GM18526 (cell line): ENCODE data around the gene JMJD4.

Experiments used
- POLR2A ChIP-seq: IDR thresholded peaks from 3 replicates; pipeline ENCODE4 v1.6.1; 2011; ENCODE audit not compliant: insufficient read length; ENCODE audit errors: extremely low read depth

Gene JMJD4

DNA sequence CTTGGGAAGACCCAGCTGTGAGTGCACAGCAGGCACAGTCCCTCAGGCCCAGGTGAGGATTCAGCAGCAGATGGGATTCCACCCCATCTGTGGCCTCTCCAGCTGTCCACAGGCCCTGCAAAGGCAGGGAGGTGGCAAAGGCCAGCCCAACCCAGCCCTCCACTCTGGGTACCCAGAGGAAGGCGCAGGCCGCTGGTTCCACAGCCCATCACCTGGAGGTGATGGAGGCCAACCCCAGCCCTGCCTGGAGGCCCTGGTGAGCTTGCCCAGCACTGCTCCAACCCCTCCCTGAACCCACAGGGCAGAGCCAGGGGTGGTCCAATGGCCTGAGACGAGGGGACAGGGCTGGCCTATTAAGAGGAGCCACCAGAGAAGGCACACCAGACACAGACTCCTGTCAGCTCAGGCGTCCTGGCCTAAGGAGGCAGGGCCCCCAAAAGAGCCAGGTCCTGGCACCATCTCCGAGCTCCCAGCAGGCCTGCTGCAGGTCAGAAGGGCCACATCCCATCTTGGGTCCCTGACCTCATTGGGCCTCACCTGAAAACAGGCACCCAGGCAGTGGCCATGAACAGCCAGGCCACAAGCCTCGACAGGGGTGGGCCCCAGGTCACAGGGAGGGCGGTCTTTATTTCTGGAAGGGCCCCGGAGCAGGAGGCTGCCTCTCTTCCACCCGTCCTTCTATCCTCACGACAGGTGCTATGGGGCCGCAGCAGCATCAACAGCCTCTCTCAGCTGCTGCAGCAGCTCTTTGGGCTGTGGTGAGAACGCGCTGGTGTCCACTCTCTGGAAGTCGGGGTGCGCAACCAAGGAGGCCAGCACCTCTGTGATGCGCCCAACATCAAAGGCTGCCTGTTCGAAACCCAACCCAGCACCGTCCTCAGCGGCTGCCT lies 3.2 kb downstream of the JMJD4 start:
- no peak for TF ChIP-seq POLR2A

DNA sequence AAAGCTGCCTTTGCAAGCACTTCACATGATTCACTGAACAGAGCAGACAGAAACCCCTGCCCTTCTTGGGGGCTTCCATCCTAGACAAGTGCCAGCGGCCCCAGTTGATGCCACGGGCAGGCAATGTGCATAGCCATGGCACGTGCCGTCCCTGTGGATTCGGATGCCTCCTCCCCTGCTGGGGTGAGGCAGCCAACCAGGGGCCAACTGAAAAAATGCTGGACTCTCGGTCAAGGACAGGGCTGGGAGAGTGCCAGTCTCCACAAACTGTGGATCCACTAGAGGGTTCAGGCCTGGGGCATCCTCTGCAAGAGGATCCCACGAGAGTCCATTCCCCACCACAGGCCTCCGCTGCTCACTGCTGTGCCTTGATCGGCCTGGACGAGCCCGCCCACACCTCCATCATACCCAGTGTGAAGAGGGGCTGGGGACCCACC lies 3.8 kb downstream of the JMJD4 start:
- no peak for TF ChIP-seq POLR2A

DNA sequence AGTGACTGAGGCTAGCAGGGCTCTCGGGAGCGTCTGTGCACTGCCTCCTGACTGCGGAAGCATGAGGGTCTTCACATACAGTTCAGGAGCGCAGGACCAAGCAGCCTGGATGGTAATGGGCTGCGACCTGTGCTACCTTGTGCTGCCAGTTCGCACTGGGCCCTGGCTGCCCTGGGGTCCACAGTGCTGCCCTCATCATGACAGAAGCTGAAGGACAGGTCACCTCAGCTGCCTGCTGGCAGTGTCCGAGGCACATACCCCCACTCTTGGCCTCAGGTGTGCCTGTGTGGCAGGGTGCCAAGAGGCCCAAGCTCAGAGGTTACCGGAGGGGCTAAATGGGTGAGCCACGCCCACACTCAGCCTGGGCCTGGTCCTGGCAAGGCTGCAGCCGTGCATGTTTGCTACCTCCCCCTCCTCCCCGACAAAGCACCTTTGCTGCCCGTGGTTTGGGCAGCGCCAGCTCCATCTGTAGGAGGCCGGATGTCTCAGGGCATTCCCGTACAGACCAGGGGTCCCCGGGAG lies 4.4 kb downstream of the JMJD4 start:
- no peak for TF ChIP-seq POLR2A

DNA sequence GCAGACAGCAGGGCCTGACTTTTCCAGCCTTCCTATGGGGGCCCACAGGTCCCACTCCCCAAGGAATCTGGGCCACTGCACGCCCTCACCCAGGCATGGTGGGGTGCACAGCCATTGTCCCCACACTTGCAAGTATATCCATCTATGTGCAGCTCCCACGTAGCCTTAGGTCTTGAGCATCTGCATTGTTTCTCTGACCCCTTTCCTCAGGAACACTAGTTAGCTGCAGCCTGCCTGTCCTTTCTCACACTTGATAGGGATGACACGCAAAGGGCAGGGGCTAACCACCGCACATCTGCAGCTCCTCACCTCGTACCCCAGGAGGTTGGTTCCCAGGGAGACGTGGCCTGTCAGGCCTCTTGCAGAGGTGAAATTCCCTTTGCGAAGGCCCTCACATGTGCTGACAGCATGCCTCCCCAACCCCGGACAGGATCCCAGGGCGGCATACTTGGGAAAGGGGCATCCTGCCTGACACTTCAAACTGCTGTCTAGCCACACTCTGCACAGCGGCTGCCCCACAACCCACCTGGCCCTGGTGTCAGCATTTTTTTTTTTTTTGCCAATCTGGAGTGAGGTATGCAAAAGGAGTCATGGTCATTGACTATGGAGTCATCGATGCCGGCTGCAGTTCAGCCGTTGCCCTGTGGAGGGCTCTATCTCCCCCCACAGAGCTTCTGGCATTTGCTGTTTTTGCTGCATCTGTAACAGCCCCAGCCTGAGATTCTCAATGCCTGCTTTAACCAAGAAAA lies 5.0 kb downstream of the JMJD4 start:
- TF ChIP-seq POLR2A, result no peak

DNA sequence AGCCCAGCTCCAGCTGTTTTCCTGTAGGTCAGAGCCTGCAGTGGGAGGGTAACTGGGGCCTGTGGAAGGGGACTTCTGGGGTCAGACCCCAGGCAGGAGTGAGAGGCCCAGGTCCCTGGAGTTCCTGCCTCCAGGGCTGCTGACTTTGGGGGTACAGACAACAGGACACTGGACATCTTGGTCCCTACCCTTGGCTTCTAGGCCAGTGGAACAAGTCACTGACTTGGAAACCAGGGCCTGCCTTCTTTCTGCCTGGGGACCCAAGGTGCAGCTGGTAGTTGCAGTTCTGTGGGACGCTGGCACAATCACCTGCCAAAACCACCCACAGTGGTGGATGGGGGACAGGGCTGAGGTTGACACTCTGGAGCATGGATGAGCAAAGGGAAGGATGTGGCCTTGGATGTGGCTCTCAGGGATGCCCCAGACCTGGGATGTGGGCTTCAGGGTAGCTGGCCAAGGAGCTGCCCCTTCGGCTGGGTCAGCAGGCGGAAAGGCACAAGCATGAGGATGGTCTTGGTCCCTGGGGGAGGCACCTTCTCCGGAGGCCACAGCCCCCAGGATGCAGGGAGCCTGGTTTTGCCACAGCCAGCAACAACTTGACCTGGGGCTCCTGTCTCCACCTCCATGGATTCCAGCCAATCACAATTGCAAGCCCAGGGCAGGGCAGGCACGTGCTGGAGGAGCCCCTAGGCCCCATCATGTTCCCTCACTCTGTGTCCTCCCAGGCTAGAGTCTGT lies 5.8 kb downstream of the JMJD4 start:
- no peak for TF ChIP-seq POLR2A

DNA sequence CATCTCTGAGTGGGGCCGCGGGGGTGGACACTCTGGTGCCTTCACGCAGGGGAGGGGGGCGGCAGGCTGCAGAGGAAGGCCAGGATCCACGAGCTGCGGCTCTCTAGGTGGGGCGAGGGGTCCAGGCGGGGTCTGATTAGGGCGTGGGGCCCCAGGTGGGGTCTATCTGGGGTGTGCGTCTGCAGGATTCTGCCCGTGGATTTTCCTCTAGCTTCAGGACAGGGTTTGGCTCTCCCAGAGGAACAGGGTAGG lies 6.3 kb downstream of the JMJD4 start:
- TF ChIP-seq POLR2A, result no peak

DNA sequence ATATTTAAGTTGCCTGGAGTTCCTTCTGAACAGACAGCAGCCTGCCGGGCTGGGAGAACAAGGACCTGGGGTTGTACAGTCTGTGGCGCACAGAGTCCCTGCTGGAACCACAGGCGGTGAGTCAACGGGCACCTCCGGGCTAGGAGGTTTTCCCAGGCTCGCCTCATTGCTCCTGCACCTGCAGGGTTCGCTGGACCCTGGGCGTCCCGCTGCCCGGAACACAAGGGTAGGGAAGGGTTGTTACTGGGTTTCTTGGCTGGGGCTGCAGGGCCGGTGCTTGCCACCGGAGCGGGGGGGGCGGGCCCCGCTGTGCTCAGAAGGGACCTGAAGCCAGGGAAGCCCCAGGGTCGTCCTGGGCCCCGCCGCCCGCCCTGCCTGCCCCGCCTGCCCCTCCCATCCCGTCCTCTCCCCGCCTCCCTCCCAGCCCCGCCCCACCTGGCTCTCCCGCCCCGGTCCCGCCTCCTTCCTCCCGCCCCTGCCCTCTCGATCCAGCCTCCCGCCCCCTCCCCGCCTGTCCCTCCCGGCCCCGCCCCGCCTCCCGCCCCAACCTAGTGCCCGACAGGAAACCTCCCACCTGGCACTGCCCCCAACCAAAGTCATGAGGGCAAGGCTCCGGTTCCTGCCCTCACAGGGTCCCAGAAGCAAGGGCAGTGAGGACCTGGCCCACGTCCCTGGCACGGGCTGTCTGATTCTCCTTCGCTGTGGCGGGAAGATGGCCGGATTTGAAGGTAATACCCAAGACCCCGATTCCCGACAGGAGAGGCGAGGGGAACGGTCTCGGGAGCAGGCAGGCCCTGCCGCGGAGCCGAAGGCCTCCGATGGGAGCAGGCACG lies 6.8 kb downstream of the JMJD4 start:
- peak; percentile 46 for TF ChIP-seq POLR2A

DNA sequence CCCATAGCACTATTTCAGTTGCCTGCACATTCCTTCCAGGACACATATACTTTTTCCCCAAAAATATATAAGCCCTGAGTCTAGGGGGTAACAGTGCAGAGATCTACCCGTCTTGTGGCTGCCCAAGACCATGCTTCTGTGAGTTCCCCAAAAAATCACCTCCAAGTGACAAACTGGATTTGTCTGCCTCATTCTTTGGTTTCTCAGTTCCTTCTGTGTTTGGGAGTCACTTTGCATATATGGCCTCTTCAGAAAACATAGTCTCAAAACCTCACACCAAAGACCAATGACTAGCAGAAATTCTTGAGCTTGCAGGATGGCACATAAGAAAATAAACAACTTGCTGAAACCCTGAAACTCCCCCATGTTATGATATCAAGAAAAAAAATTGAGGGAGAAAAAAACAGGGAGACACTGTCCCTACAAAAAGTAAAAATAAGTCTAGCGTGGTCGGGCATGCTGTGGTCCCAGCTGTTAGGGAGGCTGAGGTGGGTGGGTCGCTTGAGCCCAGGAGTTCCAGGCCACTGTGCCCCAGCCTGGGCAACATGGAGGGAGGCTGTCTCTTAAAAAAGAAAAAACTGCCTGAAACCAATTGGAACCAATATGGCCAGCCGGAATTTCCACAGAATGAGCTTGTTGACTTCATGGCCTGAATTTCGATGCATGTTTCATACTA lies 8.0 kb downstream of the JMJD4 start:
- TF ChIP-seq POLR2A, result no peak

DNA sequence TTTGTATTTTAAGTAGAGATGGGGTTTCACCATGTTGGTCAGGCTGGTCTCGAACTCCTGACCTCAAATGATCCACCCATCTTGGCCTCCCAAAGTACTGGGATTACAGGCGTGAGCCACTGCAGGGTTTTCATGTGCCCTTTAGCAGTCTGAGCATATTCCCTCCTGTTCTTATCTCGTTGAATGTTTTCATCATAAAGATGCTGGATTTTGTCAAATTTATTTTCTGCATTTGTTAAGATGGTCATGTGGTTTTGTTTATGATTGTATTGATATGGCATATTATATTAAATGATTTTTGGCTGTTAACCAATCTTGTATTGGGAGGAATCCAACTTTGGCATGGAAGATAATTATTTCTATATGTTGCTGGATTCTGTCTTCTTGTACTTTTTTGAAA lies 8.8 kb downstream of the JMJD4 start:
- no peak for TF ChIP-seq POLR2A

DNA sequence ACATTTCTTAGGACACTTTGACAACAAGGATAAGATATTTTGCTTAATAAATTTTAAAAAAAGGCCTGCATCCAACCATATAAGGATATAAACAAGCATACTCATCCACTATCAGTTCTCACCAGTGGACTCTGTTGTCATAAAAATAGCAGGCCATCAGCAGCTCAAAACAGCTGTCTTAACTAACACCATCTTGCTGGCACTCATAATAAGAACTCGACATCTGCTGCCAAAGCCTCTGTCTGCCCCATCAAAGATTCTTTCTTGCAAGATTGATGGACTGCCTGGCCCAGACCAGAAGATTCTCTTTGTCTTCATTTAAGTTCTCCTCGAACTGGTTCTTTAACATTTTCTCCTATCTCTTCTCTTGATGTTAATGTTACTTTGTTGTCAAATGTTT lies 10.1 kb downstream of the JMJD4 start:
- no peak for TF ChIP-seq POLR2A

DNA sequence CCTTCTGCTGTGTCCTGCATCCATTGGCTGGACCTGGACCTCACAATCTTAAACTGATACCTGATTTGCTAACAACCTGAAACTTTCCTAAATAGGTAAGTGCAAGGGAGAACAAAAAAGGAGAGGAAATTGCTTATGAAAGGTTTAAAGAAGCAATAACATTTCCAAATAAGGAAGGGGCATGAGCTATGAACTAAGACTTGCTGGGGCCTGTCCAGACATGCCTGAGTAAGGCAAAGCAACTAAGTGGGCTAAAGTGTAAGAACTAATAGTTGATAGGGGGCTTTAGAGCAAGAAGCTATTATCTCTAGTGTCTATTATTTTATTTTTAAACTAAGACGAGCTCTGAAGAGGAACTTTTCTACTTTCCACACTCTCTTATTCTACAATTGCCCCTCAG lies 11.6 kb downstream of the JMJD4 start:
- no peak for TF ChIP-seq POLR2A

DNA sequence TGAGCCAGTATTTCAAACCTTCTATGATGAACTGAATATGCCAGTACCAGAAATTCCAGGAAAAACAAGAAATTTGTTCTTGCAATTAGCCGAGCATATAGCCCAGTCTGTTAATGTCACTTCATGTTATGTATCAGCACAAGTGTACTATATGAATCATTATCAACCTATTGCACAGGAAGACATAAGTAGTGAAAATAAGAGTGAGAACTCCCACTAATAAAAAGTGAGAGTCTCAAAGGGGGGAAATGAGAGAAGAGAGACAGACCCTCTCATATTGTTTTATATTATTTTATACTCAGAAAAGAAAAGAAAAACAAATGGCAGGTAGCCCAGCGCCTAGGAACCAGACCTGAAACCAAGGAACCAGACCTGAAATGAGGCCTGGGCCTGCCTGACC lies 16.2 kb downstream of the JMJD4 start:
- no peak for TF ChIP-seq POLR2A

DNA sequence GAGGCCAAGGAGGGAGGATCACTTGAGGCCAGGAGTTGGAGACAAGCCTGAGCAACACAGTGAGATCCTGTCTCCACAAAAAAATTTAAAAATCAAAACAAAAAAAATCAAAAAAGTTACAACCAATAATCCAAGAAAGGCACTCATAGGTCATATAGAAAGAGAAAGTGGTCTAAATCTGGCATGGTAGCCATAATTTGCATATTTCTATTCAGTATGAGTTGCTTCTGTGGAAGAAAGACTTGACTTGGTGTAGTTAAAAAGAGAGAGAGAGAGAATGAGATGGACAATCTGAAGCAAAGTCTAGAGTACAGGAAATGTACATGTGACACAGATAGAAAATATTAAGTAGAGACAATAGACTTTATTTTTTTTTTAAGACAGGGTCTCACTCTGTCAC lies 22.5 kb downstream of the JMJD4 start:
- TF ChIP-seq POLR2A, result no peak

DNA sequence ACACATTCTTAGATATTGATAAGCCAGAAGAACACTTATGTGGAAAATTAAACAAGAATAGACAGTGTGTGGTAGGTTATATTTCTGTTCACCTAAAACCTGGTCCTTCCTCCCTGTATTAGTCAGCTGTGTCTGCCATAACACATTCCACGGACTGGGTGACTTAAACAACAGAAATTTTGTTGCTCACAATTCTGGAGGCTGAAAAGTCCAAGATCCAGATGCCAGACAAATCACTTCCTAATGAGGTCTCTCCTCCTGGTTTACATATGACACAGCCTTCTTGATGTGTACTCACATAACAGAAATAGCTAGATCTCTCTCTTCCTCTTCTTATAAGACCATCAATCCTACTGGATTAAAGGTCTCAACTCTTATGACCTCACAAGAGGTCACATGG lies 25.7 kb downstream of the JMJD4 start:
- no peak for TF ChIP-seq POLR2A
